Measurements from ENCODE around the gene FBXW7. TPM values are rescaled to one million over a fixed set of nuclear protein-coding genes. Genes with fewer than 3 reads are reported as not detected.

Gene FBXW7
- total RNA-seq, 1 experiment from 2014 or later = 27.1 TPM

- Histone ChIP-seq H3K23ac (ENCODE audit: insufficient read length, low read depth, low read length) (no peak overlapping the region), H2BK12ac (ENCODE audit: insufficient read length, low read depth, low read length) (no peak overlapping the region), H2BK15ac (ENCODE audit: low read depth, low read length) (no peak overlapping the region), H3K4me1 (ENCODE audit: insufficient read depth, low read length) (no peaks in the 10 kb centered on the region), H2BK5ac (ENCODE audit: insufficient read length, low read length) (no peak overlapping the region), H4K5ac (ENCODE audit: insufficient read length, low read depth, low read length) (no peak overlapping the region), H2BK120ac (ENCODE audit: low read depth, low read length, poor library complexity, severe bottlenecking) (no peak overlapping the region), H3K79me2 (ENCODE audit: insufficient read depth, low read length) (no peaks in the 10 kb centered on the region; the same call in 1 of the 2 replicates), H2AFZ (ENCODE audit: low read length) (no peak overlapping the region), H3K18ac (ENCODE audit: insufficient read length, low read depth, low read length) (no peak overlapping the region), H3K9ac (ENCODE audit: extremely low read depth, insufficient read length, low read length) (no peak overlapping the region), H3K9me3 (ENCODE audit: control insufficient read depth, low read depth, low read length) (no peaks in the 10 kb centered on the region), H3K4me2 (ENCODE audit: insufficient read depth, insufficient read length, low read length) (no peak overlapping the region), H3K27ac (ENCODE audit: insufficient read length, low read depth, low read length) (no peak overlapping the region), H3K23me2 (ENCODE audit: insufficient read length, low read depth, low read length, poor library complexity, severe bottlenecking) (no peaks in the 10 kb centered on the region), H2BK20ac (ENCODE audit: low read depth, low read length, poor library complexity, severe bottlenecking) (no peak overlapping the region), H4K8ac (replicated peaks; ENCODE audit: insufficient read length, low read depth, low read length) (no peak overlapping the region), H3K14ac (ENCODE audit: insufficient read depth, low read length) (no peak overlapping the region), H3K79me1 (ENCODE audit: insufficient read depth, low read depth, low read length, poor library complexity, severe bottlenecking) (no peaks in the 10 kb centered on the region), H3K27me3 (ENCODE audit: insufficient read depth, low read length) (no peaks in the 10 kb centered on the region), H3T11ph (ENCODE audit: low read length) (no peak overlapping the region), H4K91ac (ENCODE audit: insufficient read length, low read depth, low read length) (no peak overlapping the region), H4K20me1 (ENCODE audit: control insufficient read depth, insufficient read depth, insufficient read length) (no peaks in the 10 kb centered on the region), H3K4ac (ENCODE audit: low read depth, low read length) (no peak overlapping the region), H3K56ac (ENCODE audit: insufficient read length, low read depth, low read length) (no peak overlapping the region), H2AK5ac (ENCODE audit: insufficient read length, low read length) (no peak overlapping the region)
- Mint-ChIP-seq H3K27me3 (ENCODE audit: low read depth) (no peaks in the 10 kb centered on the region), H3K4me1 (no peaks in the 10 kb centered on the region), H3K9me3 (peaks cover 0 to 3% of the 10 kb centered on the region in 2 experiments; a peak in 3 of 5 replicates), H3K4me3 (no peak overlapping the region), H3K27ac (no peak overlapping the region), H3K36me3 (ENCODE audit: insufficient read depth in 1 of 3, low read depth in 3 of 3) (peaks cover 0 to 6% (median 0%) of the 10 kb centered on the region in 3 experiments; a peak in 2 of 7 replicates)
- no CpG with 5 or more reads among the region's 7 CpGs for WGBS (ENCODE audit: extremely low coverage, insufficient read length, low lambda C conversion rate)
- DNase-seq = no peak
- TF ChIP-seq, protein P1, sequence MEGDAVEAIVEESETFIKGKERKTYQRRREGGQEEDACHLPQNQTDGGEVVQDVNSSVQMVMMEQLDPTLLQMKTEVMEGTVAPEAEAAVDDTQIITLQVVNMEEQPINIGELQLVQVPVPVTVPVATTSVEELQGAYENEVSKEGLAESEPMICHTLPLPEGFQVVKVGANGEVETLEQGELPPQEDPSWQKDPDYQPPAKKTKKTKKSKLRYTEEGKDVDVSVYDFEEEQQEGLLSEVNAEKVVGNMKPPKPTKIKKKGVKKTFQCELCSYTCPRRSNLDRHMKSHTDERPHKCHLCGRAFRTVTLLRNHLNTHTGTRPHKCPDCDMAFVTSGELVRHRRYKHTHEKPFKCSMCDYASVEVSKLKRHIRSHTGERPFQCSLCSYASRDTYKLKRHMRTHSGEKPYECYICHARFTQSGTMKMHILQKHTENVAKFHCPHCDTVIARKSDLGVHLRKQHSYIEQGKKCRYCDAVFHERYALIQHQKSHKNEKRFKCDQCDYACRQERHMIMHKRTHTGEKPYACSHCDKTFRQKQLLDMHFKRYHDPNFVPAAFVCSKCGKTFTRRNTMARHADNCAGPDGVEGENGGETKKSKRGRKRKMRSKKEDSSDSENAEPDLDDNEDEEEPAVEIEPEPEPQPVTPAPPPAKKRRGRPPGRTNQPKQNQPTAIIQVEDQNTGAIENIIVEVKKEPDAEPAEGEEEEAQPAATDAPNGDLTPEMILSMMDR (conservative IDR thresholded peaks at IDR 0.05) = no peak
Measured at GRCh38 chr4:152486429-152487389, 49.2 kb downstream of the FBXW7 start.
